ENCODE measurements around the gene NAV2.

The NAV2 gene

GRCh38 chr11:20013346-20014066 is 300.9 kb downstream of the NAV2 start:
- no peak for DNase-seq

- DNase-seq = no peak
Observed at GRCh38 chr11:20014067-20014402, 301.4 kb downstream of the NAV2 start.

GRCh38 chr11:20015101-20015500 is 302.5 kb downstream of the NAV2 start:
- no peak for DNase-seq

- DNase-seq = no peak
Observed at GRCh38 chr11:20015529-20016427, 303.1 kb downstream of the NAV2 start.

- no peak for DNase-seq
Observed at GRCh38 chr11:20016526-20016925, 303.9 kb downstream of the NAV2 start.

- no peak for DNase-seq
Observed at GRCh38 chr11:20017320-20017719, 304.7 kb downstream of the NAV2 start.

GRCh38 chr11:20020198-20020597 is 307.6 kb downstream of the NAV2 start:
- no peak for DNase-seq

- DNase-seq = no peak
Observed at GRCh38 chr11:20020716-20021115, 308.1 kb downstream of the NAV2 start.

GRCh38 chr11:20021212-20021611 is 308.6 kb downstream of the NAV2 start:
- DNase-seq = no peak

- no peak for DNase-seq
Observed at GRCh38 chr11:20021771-20022362, 309.2 kb downstream of the NAV2 start.

- DNase-seq = no peak
Observed at GRCh38 chr11:20022363-20023081, 309.9 kb downstream of the NAV2 start.

GRCh38 chr11:20023082-20023426 is 310.4 kb downstream of the NAV2 start:
- DNase-seq = no peak

GRCh38 chr11:20024172-20024935 is 311.7 kb downstream of the NAV2 start:
- DNase-seq = no peak

- no peak for DNase-seq
Observed at GRCh38 chr11:20025332-20025840, 312.7 kb downstream of the NAV2 start.

GRCh38 chr11:20026629-20027555 is 314.3 kb downstream of the NAV2 start:
- no peak for DNase-seq

- no peak for DNase-seq
Observed at GRCh38 chr11:20027556-20028013, 314.9 kb downstream of the NAV2 start.

GRCh38 chr11:20029193-20029592 is 316.6 kb downstream of the NAV2 start:
- DNase-seq = no peak

GRCh38 chr11:20030472-20030871 is 317.8 kb downstream of the NAV2 start:
- DNase-seq = no peak

- no peak for DNase-seq
Observed at GRCh38 chr11:20031155-20032001, 318.7 kb downstream of the NAV2 start.

- no peak for DNase-seq
Observed at GRCh38 chr11:20032127-20032526, 319.5 kb downstream of the NAV2 start.

All from NCI-H226 (cell line).